Esophagus muscularis mucosa (tissue), 3 donors: ENCODE measurements around the gene PSMB11.
"Not testable (repeated sequence)": the region's sequence is repeated elsewhere in the genome, so short reads cannot be mapped to it uniquely, and the experiment has no call there.

Experiments
- CTCF ChIP-seq, 3 experiments: fragments of 200-600 bp in 2 of 3; fragments of 450-650 bp in 1 of 3; sonication (generic) in 2 of 3; IDR thresholded peaks; one replicate each; pipeline ENCODE4 v1.5.1; 2017 to 2019; ENCODE audit warnings: antibody characterized with exemption in 3 of 3, mild to moderate bottlenecking in 2 of 3, moderate library complexity in 1 of 3
- POLR2A ChIP-seq: fragments of 450-650 bp; IDR thresholded peaks from one replicate; pipeline ENCODE4 v1.6.1; 2017; ENCODE audit warnings: antibody characterized with exemption, moderate library complexity, mild to moderate bottlenecking, low read depth

DNA sequence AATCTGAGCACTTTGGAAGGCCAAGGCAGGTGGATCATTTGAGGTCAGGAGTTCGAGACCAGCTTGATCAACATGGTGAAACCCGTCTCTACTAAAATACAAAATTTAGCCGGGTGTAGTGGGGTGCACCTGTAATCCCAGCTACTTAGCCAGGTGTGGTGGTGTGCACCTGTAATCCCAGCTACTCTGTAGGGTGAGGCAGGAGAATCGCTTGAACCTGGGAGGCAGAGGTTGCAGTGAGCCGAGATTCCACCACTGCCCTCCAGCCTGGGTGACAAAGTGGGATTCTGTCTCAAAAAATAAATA is 28.3 kb upstream of the PSMB11 start:
- TF ChIP-seq CTCF (IDR thresholded peaks at IDR 0.05); POLR2A: not testable (repeated sequence)
